ENCODE results near the gene CDH8.

- TF ChIP-seq CTCF (IDR thresholded peaks at IDR 0.05; ENCODE audit: low read depth, low read length, poor library complexity, severe bottlenecking) (no peak), EZH2phosphoT487 (IDR thresholded peaks at IDR 0.05; ENCODE audit: borderline replicate concordance, low read length) (no peak)
Observed at GRCh38 chr16:61797961-61798507, 238.2 kb downstream of the CDH8 start.

Measured in DOHH2 (cell line).